K562 (cell line): ENCODE measurements around the gene HOXB4. TPM values are rescaled to one million over a fixed set of nuclear protein-coding genes. Genes with fewer than 3 reads are reported as not detected.

Source experiments
- CHD2 ChIP-seq: IDR thresholded peaks from 2 replicates; pipeline ENCODE4 v1.6.1; 2011; ENCODE audit warnings: low read depth, low read length
- CREBBP ChIP-seq: IDR thresholded peaks from one replicate; pipeline ENCODE4 v1.6.1; 2012; ENCODE audit warnings: low read depth, mild to moderate bottlenecking, control low read depth, inconsistent platforms, low read length
- DMBX1 ChIP-seq: fragments of 250-450 bp; sonication (Bioruptor Pico); IDR thresholded peaks from 2 replicates; pipeline ENCODE4 v1.8.0; 2022; ENCODE audit warnings: inconsistent platforms, mild to moderate bottlenecking, moderate library complexity, borderline replicate concordance
- FUS ChIP-seq: fragments of 200-400 bp; formaldehyde crosslinking; optimal IDR thresholded peaks from 2 replicates; pipeline ENCODE3; 2017; ENCODE audit warnings: low read depth, low read length
- HMG20B ChIP-seq: fragments of 250-450 bp; sonication (Bioruptor Pico); IDR thresholded peaks from 2 replicates; pipeline ENCODE4 v1.5.0; 2021; ENCODE audit warnings: mild to moderate bottlenecking
- MTA1 ChIP-seq: fragments of 450-650 bp; IDR thresholded peaks from 2 replicates; pipeline ENCODE4 v1.6.1; 2017; ENCODE audit warnings: borderline replicate concordance
- PHF20 ChIP-seq: fragments of 450-650 bp; IDR thresholded peaks from 2 replicates; pipeline ENCODE4 v1.6.1; 2018; ENCODE audit not compliant: partially characterized antibody
- POLR3G ChIP-seq: IDR thresholded peaks from 2 replicates; pipeline ENCODE4 v1.6.1; 2011; ENCODE audit not compliant: insufficient read length, insufficient replicate concordance; ENCODE audit errors: extremely low read depth
- SIRT6 ChIP-seq: IDR thresholded peaks from one replicate; pipeline ENCODE4 v1.6.1; 2012; ENCODE audit warnings: low read depth, mild to moderate bottlenecking, control low read depth, inconsistent platforms, low read length, moderate library complexity
- SRSF7 ChIP-seq: fragments of 200-400 bp; formaldehyde crosslinking; optimal IDR thresholded peaks from 2 replicates; pipeline ENCODE3; 2017; ENCODE audit warnings: mild to moderate bottlenecking, low read depth, low read length
- THRAP3 ChIP-seq: fragments of 450-650 bp; IDR thresholded peaks from 2 replicates; pipeline ENCODE4 v1.6.1; 2016; ENCODE audit warnings: mild to moderate bottlenecking, inconsistent platforms, borderline replicate concordance
- ZNF24 ChIP-seq: fragments of 450-650 bp; IDR thresholded peaks from 2 replicates; pipeline ENCODE4 v1.6.1; 2016
- ZSCAN29 ChIP-seq: fragments of 450-650 bp; IDR thresholded peaks from 2 replicates; pipeline ENCODE4 v1.6.1; 2017
- polyA plus RNA-seq, 8 experiments: library from polyadenylated mRNA; depleted of rRNA in 4 of 8; stranded (reverse) in 5 of 8; unstranded in 3 of 8; fragments of >200 nt; fragmentation: Nextera tagmentation in 2 of 8; fragmentation: Illumina TruSeq in 1 of 8; extraction: Ambion mirVana in 2 of 8; extraction: Trizol in 1 of 8; gene quantifications; 2 replicates each; pipeline versions ENCODE4 v1.2.1 to v1.2.3, GENCODE V29; 2011 to 2014; ENCODE audit warnings: inconsistent platforms in 1 of 8, missing spikeins in 1 of 8
- total RNA-seq, 7 experiments: library from RNA; depleted of rRNA in 6 of 7; stranded (reverse); fragments of >200 nt in 6 of 7; fragmentation: Illumina TruSeq in 2 of 7; extraction: Trizol in 2 of 7; gene quantifications; 2 replicates each; pipeline versions ENCODE4 v1.2.1 to v1.2.3, GENCODE V29; 2011 to 2021; ENCODE audit warnings: low replicate concordance in 1 of 7
- TF ChIP-seq, protein P1 (sequence below): sonication (generic); formaldehyde crosslinking; IDR thresholded peaks from 2 replicates; pipeline ENCODE4 v1.8.0; 2022; ENCODE audit warnings: missing genetic modification reagents, mild to moderate bottlenecking, moderate library complexity, borderline replicate concordance
- TF ChIP-seq, protein P2 (sequence below): sonication (generic); formaldehyde crosslinking; IDR thresholded peaks from 2 replicates; pipeline ENCODE4 v1.9.0; 2022; ENCODE audit warnings: mild to moderate bottlenecking, missing genetic modification reagents
- TF ChIP-seq, protein P3 (sequence below): fragments of 250-450 bp; sonication (Bioruptor Pico); IDR thresholded peaks from 2 replicates; pipeline ENCODE4 v1.8.0; 2022; ENCODE audit warnings: inconsistent platforms

Gene HOXB4
- total and polyA plus RNA-seq, 9 of the 15 experiments (the other 6 are each of a cell fraction or from before 2014, with no cell fraction given), result 1.6 to 34.9 (median 14.9) TPM

DNA sequence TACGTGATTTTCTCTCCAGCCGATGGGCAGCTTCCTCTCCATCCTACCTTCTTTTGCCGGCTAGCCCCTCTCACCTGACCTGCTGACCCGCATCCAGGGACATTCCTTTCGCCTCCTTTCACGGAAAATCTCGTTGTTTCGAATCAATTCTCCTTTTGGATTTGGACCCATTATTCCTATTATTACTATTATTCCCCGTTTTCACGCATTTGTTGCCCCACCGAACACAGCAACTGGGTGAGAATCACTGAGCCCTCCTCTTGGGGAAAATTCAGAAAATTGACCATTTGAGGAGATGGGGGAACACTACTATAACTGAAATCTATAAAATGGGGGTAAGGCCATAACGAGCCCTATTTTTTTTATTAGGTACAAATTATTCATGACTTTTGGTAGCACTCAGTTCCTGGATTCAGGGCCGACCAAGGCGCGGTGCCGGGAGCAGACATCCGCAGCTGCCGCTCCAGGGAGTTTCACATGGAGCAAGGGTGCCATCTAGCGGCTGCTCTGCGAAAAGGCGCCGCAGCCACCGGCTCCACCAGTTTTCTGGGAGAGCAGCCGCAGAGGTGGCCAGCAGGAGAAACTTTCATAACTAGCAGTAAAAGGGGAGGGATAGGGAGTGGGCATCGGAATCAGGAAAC lies 40.2 kb upstream of the HOXB4 start (continued):
- TF ChIP-seq, protein P1, sequence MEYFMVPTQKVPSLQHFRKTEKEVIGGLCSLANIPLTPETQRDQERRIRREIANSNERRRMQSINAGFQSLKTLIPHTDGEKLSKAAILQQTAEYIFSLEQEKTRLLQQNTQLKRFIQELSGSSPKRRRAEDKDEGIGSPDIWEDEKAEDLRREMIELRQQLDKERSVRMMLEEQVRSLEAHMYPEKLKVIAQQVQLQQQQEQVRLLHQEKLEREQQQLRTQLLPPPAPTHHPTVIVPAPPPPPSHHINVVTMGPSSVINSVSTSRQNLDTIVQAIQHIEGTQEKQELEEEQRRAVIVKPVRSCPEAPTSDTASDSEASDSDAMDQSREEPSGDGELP (CRISPR knock-in tag), result peak; percentile 79
- TF ChIP-seq SRSF7, result no peak
- no peak for TF ChIP-seq FUS
- TF ChIP-seq POLR3G, result no peak
- TF ChIP-seq DMBX1 (CRISPR knock-in tag), result no peak
- no peak for TF ChIP-seq PHF20
- TF ChIP-seq, protein P2, sequence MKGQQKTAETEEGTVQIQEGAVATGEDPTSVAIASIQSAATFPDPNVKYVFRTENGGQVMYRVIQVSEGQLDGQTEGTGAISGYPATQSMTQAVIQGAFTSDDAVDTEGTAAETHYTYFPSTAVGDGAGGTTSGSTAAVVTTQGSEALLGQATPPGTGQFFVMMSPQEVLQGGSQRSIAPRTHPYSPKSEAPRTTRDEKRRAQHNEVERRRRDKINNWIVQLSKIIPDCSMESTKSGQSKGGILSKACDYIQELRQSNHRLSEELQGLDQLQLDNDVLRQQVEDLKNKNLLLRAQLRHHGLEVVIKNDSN (CRISPR knock-in tag), result no peak
- TF ChIP-seq SIRT6, result no peak
- TF ChIP-seq, protein P3, sequence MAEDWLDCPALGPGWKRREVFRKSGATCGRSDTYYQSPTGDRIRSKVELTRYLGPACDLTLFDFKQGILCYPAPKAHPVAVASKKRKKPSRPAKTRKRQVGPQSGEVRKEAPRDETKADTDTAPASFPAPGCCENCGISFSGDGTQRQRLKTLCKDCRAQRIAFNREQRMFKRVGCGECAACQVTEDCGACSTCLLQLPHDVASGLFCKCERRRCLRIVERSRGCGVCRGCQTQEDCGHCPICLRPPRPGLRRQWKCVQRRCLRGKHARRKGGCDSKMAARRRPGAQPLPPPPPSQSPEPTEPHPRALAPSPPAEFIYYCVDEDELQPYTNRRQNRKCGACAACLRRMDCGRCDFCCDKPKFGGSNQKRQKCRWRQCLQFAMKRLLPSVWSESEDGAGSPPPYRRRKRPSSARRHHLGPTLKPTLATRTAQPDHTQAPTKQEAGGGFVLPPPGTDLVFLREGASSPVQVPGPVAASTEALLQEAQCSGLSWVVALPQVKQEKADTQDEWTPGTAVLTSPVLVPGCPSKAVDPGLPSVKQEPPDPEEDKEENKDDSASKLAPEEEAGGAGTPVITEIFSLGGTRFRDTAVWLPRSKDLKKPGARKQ, result no peak
- TF ChIP-seq ZSCAN29, result no peak
- no peak for TF ChIP-seq THRAP3
- TF ChIP-seq MTA1, result no peak
- no peak for TF ChIP-seq CREBBP
- TF ChIP-seq CHD2, result no peak
- TF ChIP-seq HMG20B (CRISPR knock-in tag), result no peak
- TF ChIP-seq ZNF24, result no peak
